Hepatocyte (in vitro differentiated cells): ENCODE data around the gene WWTR1. TPM values are rescaled to one million over a fixed set of nuclear protein-coding genes. Genes with fewer than 3 reads are reported as not detected.

Experiments used
- DNase-seq: peaks from one replicate; pipeline ENCODE4 v3.0.0-alpha.2; 2016; ENCODE audit warnings: low spot score
- H2AFZ ChIP-seq: fragments of 200-600 bp; sonication (generic); 2 replicates; pipeline ENCODE4 v1.6.0; 2016; ENCODE audit warnings: antibody characterized with exemption, mild to moderate bottlenecking
- H3K27ac ChIP-seq: fragments of 200-600 bp; sonication (generic); 2 replicates; pipeline ENCODE4 v1.5.1; 2016; ENCODE audit warnings: mild to moderate bottlenecking
- H3K27me3 ChIP-seq: fragments of 200-600 bp; sonication (generic); 2 replicates; pipeline ENCODE4 v1.6.1; 2016
- H3K36me3 ChIP-seq: fragments of 200-600 bp; sonication (generic); replicated peaks from 2 replicates; pipeline ENCODE4 v1.5.1; 2016; ENCODE audit warnings: low read depth; ENCODE audit not compliant: insufficient read depth
- H3K4me1 ChIP-seq: fragments of 200-600 bp; sonication (generic); 2 replicates; pipeline ENCODE4 v1.5.1; 2016; ENCODE audit warnings: mild to moderate bottlenecking, moderate library complexity; ENCODE audit not compliant: insufficient read depth
- H3K4me2 ChIP-seq: fragments of 200-600 bp; sonication (generic); 2 replicates; pipeline ENCODE4 v1.6.0; 2016
- H3K4me3 ChIP-seq: fragments of 200-600 bp; sonication (generic); 2 replicates; pipeline ENCODE4 v1.5.1; 2016; ENCODE audit warnings: mild to moderate bottlenecking
- H3K79me2 ChIP-seq: fragments of 200-600 bp; sonication (generic); 2 replicates; pipeline ENCODE4 v1.6.0; 2017; ENCODE audit warnings: mild to moderate bottlenecking
- H3K9me2 ChIP-seq: fragments of 200-600 bp; sonication (generic); replicated peaks from 2 replicates; pipeline ENCODE4 v1.6.0; 2017; ENCODE audit warnings: mild to moderate bottlenecking; ENCODE audit not compliant: insufficient read depth
- H3K9me3 ChIP-seq: fragments of 200-600 bp; sonication (generic); 2 replicates; pipeline ENCODE4 v1.5.1; 2016; ENCODE audit warnings: low read depth, mild to moderate bottlenecking
- H4K20me1 ChIP-seq: fragments of 200-600 bp; sonication (generic); 2 replicates; pipeline ENCODE4 v1.6.0; 2016; ENCODE audit warnings: mild to moderate bottlenecking; ENCODE audit not compliant: insufficient read depth, poor library complexity, severe bottlenecking
- CTCF ChIP-seq: fragments of 200-600 bp; sonication (generic); IDR thresholded peaks from 2 replicates; pipeline ENCODE4 v1.5.1; 2016; ENCODE audit warnings: antibody characterized with exemption, mild to moderate bottlenecking; ENCODE audit not compliant: poor library complexity
- EZH2 ChIP-seq: fragments of 200-600 bp; sonication (generic); IDR thresholded peaks from 2 replicates; pipeline ENCODE4 v1.6.1; 2016; ENCODE audit warnings: antibody characterized with exemption, mild to moderate bottlenecking, borderline replicate concordance
- EZH2phosphoT487 ChIP-seq: fragments of 200-600 bp; sonication (generic); IDR thresholded peaks from one replicate; pipeline ENCODE4 v1.6.1; 2018; ENCODE audit warnings: antibody characterized with exemption, mild to moderate bottlenecking, low read depth, moderate library complexity; ENCODE audit not compliant: unreplicated experiment, severe bottlenecking
- WGBS: methylation state at CpG from one replicate; pipeline ENCODE4 v1.1.6; 2016; ENCODE audit warnings: low lambda C conversion rate; ENCODE audit errors: missing lambda C conversion rate; 5-methylcytosine and 5-hydroxymethylcytosine counted together
- polyA plus RNA-seq: library from polyadenylated mRNA; unstranded; fragments of >200 nt; fragmentation: Nextera tagmentation; extraction: Ambion mirVana; gene quantifications from 2 replicates; pipeline ENCODE4 v1.2.1, GENCODE V29; 2016
- total RNA-seq: library from RNA; depleted of rRNA; stranded (reverse); fragments of >200 nt; gene quantifications from 2 replicates; pipeline ENCODE4 v1.2.3, GENCODE V29; 2014

The WWTR1 gene
- total and polyA plus RNA-seq, 2 experiments from 2014 or later, result 40.5 to 54.7 TPM

GRCh38 chr3:149654188-149654601 lies 3.6 kb downstream of the WWTR1 start:
- H2AFZ ChIP-seq, result no peak overlapping the region
- H3K27me3 ChIP-seq, result no peaks in the 10 kb centered on the region
- no peaks in the 10 kb centered on the region for H3K36me3 ChIP-seq
- H3K9me3 ChIP-seq, result no peaks in the 10 kb centered on the region
- H4K20me1 ChIP-seq, result peaks cover 13% of the 10 kb centered on the region
- H3K79me2 ChIP-seq, result peaks cover 77% of the 10 kb centered on the region
- no peak overlapping the region for H3K27ac ChIP-seq
- peaks cover 31% of the 10 kb centered on the region for H3K4me1 ChIP-seq
- TF ChIP-seq EZH2phosphoT487 (no peak), CTCF (no peak), EZH2 (no peak)
- no peak for DNase-seq
- peak overlapping the region; percentile 91 for H3K4me2 ChIP-seq
- H3K4me3 ChIP-seq, result peak overlapping the region; percentile 6
- H3K9me2 ChIP-seq, result no peaks in the 10 kb centered on the region

GRCh38 chr3:149653564-149653963 lies 4.3 kb downstream of the WWTR1 start:
- no peaks in the 10 kb centered on the region for H3K9me3 ChIP-seq
- TF ChIP-seq EZH2phosphoT487 (no peak), CTCF (no peak)
- H3K27me3 ChIP-seq, result no peaks in the 10 kb centered on the region
- H4K20me1 ChIP-seq, result peaks cover 13% of the 10 kb centered on the region
- H3K9me2 ChIP-seq, result no peaks in the 10 kb centered on the region
- H3K79me2 ChIP-seq, result peaks cover 83% of the 10 kb centered on the region
- H3K36me3 ChIP-seq, result no peaks in the 10 kb centered on the region
- no peak overlapping the region for H2AFZ ChIP-seq
- H3K4me3 ChIP-seq, result no peak overlapping the region
- H3K27ac ChIP-seq, result no peak overlapping the region
- DNase-seq, result no peak
- peaks cover 25% of the 10 kb centered on the region for H3K4me1 ChIP-seq
- WGBS, result 71% methylated on average over 2 of the region's 2 CpGs
- peak overlapping the region; percentile 91 for H3K4me2 ChIP-seq

DNA sequence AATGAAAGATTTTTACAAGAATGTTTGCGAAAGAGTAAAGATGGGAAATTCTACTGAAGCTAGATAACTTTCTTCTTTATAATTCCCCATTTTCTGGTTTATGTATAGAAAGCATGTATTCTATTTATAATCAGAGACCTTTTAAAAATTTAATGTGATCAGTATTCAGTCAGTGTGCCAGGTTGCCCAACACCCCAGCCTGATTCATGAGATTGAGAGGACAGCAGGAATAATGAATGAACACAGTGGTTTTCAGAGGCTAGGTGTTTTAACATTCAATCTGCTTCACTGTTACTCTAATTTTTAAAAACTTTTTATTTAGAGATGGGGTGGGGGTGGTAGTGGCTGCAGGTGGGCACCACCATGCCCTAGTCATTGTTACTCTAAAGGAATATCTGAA lies 4.7 kb downstream of the WWTR1 start:
- Histone ChIP-seq H3K27me3 (no peaks in the 10 kb centered on the region), H3K9me3 (no peaks in the 10 kb centered on the region), H3K4me1 (peaks cover 25% of the 10 kb centered on the region), H3K27ac (no peak overlapping the region), H4K20me1 (peaks cover 15% of the 10 kb centered on the region), H3K9me2 (no peaks in the 10 kb centered on the region), H3K4me2 (peak overlapping the region; percentile 91), H3K4me3 (no peak overlapping the region), H3K79me2 (peaks cover 87% of the 10 kb centered on the region), H3K36me3 (no peaks in the 10 kb centered on the region), H2AFZ (no peak overlapping the region)
- no peak for TF ChIP-seq EZH2
- 91% methylated on average over 1 of the region's 1 CpG for whole genome bisulfite sequencing
- DNase-seq, result no peak

- Histone ChIP-seq H3K4me2 (no peak overlapping the region), H3K9me2 (no peaks in the 10 kb centered on the region), H3K36me3 (no peaks in the 10 kb centered on the region), H3K4me1 (peaks cover 21% of the 10 kb centered on the region), H3K27me3 (no peaks in the 10 kb centered on the region), H3K79me2 (peaks cover 93% of the 10 kb centered on the region), H3K4me3 (no peak overlapping the region), H3K9me3 (no peaks in the 10 kb centered on the region), H3K27ac (no peak overlapping the region), H2AFZ (no peak overlapping the region), H4K20me1 (peaks cover 15% of the 10 kb centered on the region)
- no peak for DNase-seq
- TF ChIP-seq CTCF, result no peak
- no peak for TF ChIP-seq EZH2
- no peak for TF ChIP-seq EZH2phosphoT487
- 96% methylated on average over 1 of the region's 1 CpG for WGBS
Measured at GRCh38 chr3:149650828-149651227, 7.0 kb downstream of the WWTR1 start.
